Measurements from ENCODE around the gene USP20.

DNA sequence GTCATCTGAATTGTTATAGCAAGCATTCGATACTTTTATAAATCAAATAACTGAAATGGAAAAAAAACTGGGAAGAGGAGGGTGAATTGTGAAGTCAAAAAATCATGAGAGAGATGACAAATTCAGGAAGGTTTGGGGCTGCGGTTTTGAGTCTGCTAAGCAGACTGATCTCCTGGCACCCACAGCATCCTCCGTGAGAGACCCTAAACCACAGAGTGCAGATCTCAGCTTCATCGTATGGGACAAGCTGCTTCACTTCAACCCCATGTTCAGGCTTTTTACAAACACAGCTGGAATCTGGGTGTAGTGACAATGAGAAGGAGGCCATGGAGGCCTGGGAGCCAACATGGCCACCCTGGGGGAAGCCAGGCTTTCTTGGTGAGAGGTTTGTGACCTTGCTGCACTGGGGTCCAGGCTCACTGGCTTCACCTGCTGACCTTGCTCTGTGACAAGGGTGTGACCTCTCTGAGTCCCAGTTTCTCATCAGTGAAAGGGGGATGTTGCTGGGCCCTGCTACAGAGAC, 19.4 kb downstream of the USP20 start:
- no peak for TF ChIP-seq POLR2AphosphoS5 (IDR thresholded peaks at IDR 0.05; ENCODE audit: low read depth, low read length)
- TF ChIP-seq, protein P1, sequence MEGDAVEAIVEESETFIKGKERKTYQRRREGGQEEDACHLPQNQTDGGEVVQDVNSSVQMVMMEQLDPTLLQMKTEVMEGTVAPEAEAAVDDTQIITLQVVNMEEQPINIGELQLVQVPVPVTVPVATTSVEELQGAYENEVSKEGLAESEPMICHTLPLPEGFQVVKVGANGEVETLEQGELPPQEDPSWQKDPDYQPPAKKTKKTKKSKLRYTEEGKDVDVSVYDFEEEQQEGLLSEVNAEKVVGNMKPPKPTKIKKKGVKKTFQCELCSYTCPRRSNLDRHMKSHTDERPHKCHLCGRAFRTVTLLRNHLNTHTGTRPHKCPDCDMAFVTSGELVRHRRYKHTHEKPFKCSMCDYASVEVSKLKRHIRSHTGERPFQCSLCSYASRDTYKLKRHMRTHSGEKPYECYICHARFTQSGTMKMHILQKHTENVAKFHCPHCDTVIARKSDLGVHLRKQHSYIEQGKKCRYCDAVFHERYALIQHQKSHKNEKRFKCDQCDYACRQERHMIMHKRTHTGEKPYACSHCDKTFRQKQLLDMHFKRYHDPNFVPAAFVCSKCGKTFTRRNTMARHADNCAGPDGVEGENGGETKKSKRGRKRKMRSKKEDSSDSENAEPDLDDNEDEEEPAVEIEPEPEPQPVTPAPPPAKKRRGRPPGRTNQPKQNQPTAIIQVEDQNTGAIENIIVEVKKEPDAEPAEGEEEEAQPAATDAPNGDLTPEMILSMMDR (IDR thresholded peaks at IDR 0.05) = no peak
- TF ChIP-seq, protein P2, sequence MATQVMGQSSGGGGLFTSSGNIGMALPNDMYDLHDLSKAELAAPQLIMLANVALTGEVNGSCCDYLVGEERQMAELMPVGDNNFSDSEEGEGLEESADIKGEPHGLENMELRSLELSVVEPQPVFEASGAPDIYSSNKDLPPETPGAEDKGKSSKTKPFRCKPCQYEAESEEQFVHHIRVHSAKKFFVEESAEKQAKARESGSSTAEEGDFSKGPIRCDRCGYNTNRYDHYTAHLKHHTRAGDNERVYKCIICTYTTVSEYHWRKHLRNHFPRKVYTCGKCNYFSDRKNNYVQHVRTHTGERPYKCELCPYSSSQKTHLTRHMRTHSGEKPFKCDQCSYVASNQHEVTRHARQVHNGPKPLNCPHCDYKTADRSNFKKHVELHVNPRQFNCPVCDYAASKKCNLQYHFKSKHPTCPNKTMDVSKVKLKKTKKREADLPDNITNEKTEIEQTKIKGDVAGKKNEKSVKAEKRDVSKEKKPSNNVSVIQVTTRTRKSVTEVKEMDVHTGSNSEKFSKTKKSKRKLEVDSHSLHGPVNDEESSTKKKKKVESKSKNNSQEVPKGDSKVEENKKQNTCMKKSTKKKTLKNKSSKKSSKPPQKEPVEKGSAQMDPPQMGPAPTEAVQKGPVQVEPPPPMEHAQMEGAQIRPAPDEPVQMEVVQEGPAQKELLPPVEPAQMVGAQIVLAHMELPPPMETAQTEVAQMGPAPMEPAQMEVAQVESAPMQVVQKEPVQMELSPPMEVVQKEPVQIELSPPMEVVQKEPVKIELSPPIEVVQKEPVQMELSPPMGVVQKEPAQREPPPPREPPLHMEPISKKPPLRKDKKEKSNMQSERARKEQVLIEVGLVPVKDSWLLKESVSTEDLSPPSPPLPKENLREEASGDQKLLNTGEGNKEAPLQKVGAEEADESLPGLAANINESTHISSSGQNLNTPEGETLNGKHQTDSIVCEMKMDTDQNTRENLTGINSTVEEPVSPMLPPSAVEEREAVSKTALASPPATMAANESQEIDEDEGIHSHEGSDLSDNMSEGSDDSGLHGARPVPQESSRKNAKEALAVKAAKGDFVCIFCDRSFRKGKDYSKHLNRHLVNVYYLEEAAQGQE (IDR thresholded peaks at IDR 0.05; ENCODE audit: insufficient read depth in 1 of 2, low read depth in 2 of 2, low read length in 1 of 2) = no peak
